Measurements from ENCODE around the gene TBRG1. TPM values are rescaled to one million over a fixed set of nuclear protein-coding genes. Genes with fewer than 3 reads are reported as not detected.

The TBRG1 gene, protein sequence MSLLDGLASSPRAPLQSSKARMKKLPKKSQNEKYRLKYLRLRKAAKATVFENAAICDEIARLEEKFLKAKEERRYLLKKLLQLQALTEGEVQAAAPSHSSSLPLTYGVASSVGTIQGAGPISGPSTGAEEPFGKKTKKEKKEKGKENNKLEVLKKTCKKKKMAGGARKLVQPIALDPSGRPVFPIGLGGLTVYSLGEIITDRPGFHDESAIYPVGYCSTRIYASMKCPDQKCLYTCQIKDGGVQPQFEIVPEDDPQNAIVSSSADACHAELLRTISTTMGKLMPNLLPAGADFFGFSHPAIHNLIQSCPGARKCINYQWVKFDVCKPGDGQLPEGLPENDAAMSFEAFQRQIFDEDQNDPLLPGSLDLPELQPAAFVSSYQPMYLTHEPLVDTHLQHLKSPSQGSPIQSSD
- total RNA-seq: 10 to 100 TPM; 39.6 to 47.4 TPM

DNA sequence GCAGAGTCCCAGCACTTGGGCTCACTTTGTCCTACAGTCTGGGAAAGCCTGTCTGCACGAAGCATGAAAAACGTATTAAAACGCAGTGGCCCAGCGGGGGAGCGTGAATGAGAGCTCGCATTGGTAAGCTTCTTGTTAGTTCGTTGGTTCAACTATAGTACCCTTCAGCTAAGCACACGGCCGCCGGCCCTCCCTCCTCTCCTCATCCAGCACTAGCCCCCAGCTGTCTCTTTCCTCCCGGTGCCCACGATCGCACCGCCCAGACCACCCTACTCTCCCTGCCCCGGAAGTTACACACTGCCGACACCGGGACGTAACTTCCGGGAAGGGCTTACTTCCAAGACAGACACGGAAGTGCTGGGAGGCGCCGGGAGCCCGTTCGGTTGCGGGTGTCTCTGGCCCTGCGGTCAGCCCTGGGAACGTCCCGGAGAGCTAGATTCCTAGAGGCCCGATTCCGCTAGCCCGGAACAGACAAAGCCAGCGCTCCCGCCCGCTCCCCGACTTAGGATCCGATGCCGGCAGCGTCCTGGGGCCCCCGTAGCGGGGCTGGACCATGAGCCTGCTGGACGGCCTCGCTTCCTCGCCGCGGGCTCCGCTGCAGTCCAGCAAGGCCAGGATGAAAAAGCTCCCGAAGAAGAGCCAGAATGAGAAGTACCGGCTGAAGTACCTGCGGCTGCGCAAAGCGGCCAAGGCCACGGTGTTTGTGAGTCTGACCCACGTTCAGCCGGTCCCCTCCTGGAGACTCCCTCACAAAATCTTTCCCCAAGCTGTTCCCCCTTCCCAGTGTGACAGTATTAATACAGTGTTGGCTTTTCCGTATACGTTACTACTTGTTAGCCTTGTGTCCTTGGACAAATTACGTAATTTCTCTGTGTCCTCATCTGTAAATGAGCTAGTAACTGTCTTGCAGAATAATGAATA, at the start of gene TBRG1:
Gene TBRG1, plus strand, starts transcription at position 334 of the 921 bp plus-strand sequence. Its CDS starts 220 bp downstream, at position 554.
- Mint-ChIP-seq H3K27ac (peak within 1 kb of the TSS; percentile 91), H3K9me3 (no peaks in the 10 kb centered on the region)
- POLR2A ChIA-PET: interaction anchor here (0.5 kb wide), 1 partner anchor 34 kb away, joined by 3 read pairs; no protein-coding TSS in a partner anchor

DNA sequence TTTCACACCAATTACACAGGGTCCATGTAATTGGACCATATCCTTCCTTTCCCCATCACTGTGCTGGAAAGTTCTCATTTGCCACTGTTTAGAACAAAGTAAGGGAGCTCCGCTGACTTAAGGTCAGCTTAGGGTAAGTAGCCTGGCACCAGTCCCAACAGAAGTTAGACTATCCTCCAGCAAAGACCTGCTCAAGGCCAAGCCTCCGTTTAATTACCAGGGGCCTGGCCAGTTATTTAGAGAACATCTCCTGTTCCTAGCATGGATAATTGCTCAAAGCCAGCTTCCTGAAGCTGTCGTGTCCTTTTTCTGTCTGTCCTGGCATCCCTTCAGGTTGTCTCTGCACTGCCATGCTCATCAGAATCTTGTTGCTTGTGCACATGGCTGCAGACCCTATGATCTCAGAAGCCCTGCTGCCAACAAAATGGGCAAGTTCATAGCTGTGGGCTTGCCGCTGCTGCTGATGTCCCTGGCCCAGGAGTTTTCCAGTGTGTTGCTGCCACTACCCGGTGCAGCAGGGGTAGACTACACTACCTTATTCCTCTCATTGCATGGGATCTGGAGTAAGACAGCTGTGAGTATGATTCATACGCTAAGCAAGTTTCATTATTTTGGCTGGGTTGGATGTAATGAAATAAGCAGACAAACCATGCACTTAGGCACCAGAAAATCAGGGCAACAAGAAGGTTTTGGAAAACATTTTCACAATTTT, 44.8 kb upstream of the TBRG1 start:
- peaks cover 13% of the 10 kb centered on the region for H3K27me3 Mint-ChIP-seq
- POLR2A ChIA-PET: no interaction called here
- H3K4me3 Mint-ChIP-seq: no peak overlapping the region
- no peaks in the 10 kb centered on the region for H3K4me1 Mint-ChIP-seq
- no peak overlapping the region for H3K27ac Mint-ChIP-seq
- no peaks in the 10 kb centered on the region for H3K9me3 Mint-ChIP-seq
- no peaks in the 10 kb centered on the region for H3K36me3 Mint-ChIP-seq (ENCODE audit: low read depth)
- no peak for DNase-seq
- CTCF ChIA-PET: no interaction called here

More for the DNA sequence above, at the start of gene TBRG1:
- H3K4me1 Mint-ChIP-seq: peaks cover 29% of the 10 kb centered on the region
- CTCF ChIA-PET: interaction anchor here (0.9 to 1.9 kb wide), 6 partner anchors 13 to 253 kb away, joined by 3 to 6 read pairs (median 4); partner anchors contain the start of genes SIAE and SPA17
- H3K27me3 Mint-ChIP-seq: peaks cover 18% of the 10 kb centered on the region
- H3K36me3 Mint-ChIP-seq (ENCODE audit: low read depth): peaks cover 24% of the 10 kb centered on the region
- H3K4me3 Mint-ChIP-seq: peak within 1 kb of the TSS; percentile 83
- peak; percentile 88 for DNase-seq

DNA sequence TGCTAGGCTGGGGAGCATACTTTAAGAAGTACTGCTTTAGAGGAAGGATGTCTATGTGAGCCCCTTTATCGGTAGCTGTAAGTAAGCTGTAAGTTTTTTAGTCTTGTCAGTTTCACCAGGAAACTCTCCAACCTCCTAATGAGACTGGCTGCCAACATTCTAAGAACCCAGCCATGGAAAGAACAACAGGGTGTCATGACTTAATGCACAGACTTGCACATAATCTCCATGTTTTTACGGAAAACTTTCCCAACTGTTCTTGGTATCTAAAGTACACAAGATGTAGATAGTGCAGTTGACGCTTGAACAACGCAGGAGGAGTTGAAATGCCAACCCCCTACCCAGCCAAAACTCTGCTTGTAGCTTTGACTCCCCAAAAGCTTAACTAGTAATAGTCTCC, 43.9 kb upstream of the TBRG1 start:
- no peaks in the 10 kb centered on the region for H3K36me3 Mint-ChIP-seq (ENCODE audit: low read depth)
- ChIA-PET POLR2A (no interaction called here), CTCF (no interaction called here)
- no peaks in the 10 kb centered on the region for H3K4me1 Mint-ChIP-seq
- no peaks in the 10 kb centered on the region for H3K9me3 Mint-ChIP-seq
- H3K27me3 Mint-ChIP-seq: peaks cover 10% of the 10 kb centered on the region
- no peak overlapping the region for H3K27ac Mint-ChIP-seq
- H3K4me3 Mint-ChIP-seq: no peak overlapping the region
- DNase-seq: no peak

DNA sequence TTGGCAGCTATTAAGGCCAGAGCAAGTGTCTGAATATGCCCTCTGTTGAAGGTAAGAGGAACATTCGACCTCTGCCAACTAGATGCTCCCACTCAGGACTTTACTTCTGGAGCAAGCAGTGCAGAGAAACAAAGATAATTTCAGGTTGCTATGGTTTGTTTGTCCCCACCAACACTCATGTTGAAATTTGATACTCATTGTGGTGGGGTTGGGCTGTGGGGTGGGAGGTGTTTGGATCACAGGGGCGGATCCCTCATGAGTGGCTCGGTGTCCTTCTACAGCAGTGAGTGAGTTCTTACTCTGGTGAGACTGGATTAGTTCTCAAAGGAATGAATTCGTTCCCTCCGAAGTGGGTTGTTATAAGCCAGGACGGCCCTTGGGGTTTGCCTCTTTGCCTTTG, 40.8 kb upstream of the TBRG1 start:
- DNase-seq: no peak
- no peaks in the 10 kb centered on the region for H3K4me1 Mint-ChIP-seq
- ChIA-PET CTCF (no interaction called here), POLR2A (no interaction called here)
- no peaks in the 10 kb centered on the region for H3K9me3 Mint-ChIP-seq
- H3K27ac Mint-ChIP-seq: no peak overlapping the region
- H3K4me3 Mint-ChIP-seq: no peak overlapping the region
- no peaks in the 10 kb centered on the region for H3K36me3 Mint-ChIP-seq (ENCODE audit: low read depth)
- peaks cover 4% of the 10 kb centered on the region for H3K27me3 Mint-ChIP-seq

DNA sequence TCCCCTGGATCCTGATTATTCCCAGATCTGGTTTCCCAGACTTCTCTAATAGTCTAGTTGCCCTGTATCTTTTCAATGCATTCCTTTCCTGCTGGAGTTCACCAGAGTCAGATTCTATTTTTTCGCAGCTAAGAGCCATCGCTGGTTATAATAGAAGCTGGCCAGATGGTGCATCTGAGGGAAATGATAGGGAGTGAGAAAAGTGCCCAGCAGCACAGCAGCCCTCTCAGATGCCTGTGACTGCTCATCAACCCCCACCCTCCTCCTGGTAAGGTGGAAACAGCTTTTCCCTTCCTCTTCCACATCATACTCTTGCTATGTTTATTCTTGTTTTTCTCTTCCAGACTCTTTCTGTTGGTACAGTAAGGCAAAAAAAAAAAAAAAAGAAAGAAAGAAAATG, 40.1 kb upstream of the TBRG1 start:
- CTCF ChIA-PET: interaction anchor here (1.5 kb wide), 1 partner anchor 20 kb away, joined by 4 read pairs; no protein-coding TSS in a partner anchor
- Mint-ChIP-seq H3K9me3 (no peaks in the 10 kb centered on the region), H3K27me3 (peaks cover 9% of the 10 kb centered on the region), H3K36me3 (ENCODE audit: low read depth) (no peaks in the 10 kb centered on the region), H3K27ac (no peak overlapping the region), H3K4me1 (no peaks in the 10 kb centered on the region), H3K4me3 (no peak overlapping the region)
- no peak for DNase-seq
- POLR2A ChIA-PET: no interaction called here

DNA sequence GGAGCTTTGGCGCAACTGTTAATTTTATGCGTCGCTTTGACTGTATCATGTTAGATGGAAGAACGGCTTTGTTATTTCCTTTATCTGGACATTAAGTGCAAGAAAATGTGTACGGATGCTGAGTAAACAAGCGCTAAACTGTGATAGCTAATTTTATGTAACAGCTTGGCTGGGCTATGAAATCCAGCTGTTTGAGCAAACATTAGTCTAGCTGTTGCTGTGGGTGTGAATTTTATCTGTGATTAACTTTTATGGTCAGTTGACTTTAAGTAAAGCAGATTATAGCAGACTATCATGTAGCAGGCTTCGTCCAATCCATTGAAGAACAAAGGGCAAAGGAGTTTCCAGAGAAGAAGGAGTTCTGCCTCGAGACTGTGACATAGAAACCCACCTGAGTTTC, 38.9 kb upstream of the TBRG1 start:
- H3K27me3 Mint-ChIP-seq: peaks cover 13% of the 10 kb centered on the region
- no peaks in the 10 kb centered on the region for H3K36me3 Mint-ChIP-seq (ENCODE audit: low read depth)
- ChIA-PET POLR2A (no interaction called here), CTCF (interaction anchor here (1.5 kb wide), 1 partner anchor 18 kb away, joined by 4 read pairs; no protein-coding TSS in a partner anchor)
- H3K4me3 Mint-ChIP-seq: no peak overlapping the region
- H3K27ac Mint-ChIP-seq: no peak overlapping the region
- no peaks in the 10 kb centered on the region for H3K9me3 Mint-ChIP-seq
- DNase-seq: no peak
- H3K4me1 Mint-ChIP-seq: no peaks in the 10 kb centered on the region

GRCh38 chr11:124584681-124585372, 37.8 kb upstream of the TBRG1 start:
- no peak for DNase-seq
- H3K4me1 Mint-ChIP-seq: no peaks in the 10 kb centered on the region
- POLR2A ChIA-PET: no interaction called here
- H3K9me3 Mint-ChIP-seq: no peaks in the 10 kb centered on the region
- no peak overlapping the region for H3K4me3 Mint-ChIP-seq
- no peak overlapping the region for H3K27ac Mint-ChIP-seq
- H3K36me3 Mint-ChIP-seq (ENCODE audit: low read depth): no peaks in the 10 kb centered on the region
- CTCF ChIA-PET: interaction anchor here (1.0 kb wide), 1 partner anchor 183 kb away, joined by 4 read pairs; no protein-coding TSS in a partner anchor
- H3K27me3 Mint-ChIP-seq: peaks cover 15% of the 10 kb centered on the region

- Mint-ChIP-seq H3K4me3 (no peak overlapping the region), H3K36me3 (ENCODE audit: low read depth) (no peaks in the 10 kb centered on the region), H3K9me3 (no peaks in the 10 kb centered on the region), H3K4me1 (no peaks in the 10 kb centered on the region), H3K27me3 (peaks cover 18% of the 10 kb centered on the region), H3K27ac (no peak overlapping the region)
- peak; percentile 56 for DNase-seq
- POLR2A ChIA-PET: no interaction called here
- CTCF ChIA-PET: interaction anchor here (0.9 kb wide), 1 partner anchor 185 kb away, joined by 4 read pairs; no protein-coding TSS in a partner anchor
Observed at GRCh38 chr11:124586238-124586860, 36.3 kb upstream of the TBRG1 start.

GRCh38 chr11:124591430-124591829, 31.2 kb upstream of the TBRG1 start:
- POLR2A ChIA-PET: no interaction called here
- no peak overlapping the region for H3K4me3 Mint-ChIP-seq
- no peak overlapping the region for H3K27ac Mint-ChIP-seq
- DNase-seq: no peak
- CTCF ChIA-PET: no interaction called here
- H3K9me3 Mint-ChIP-seq: no peaks in the 10 kb centered on the region
- H3K36me3 Mint-ChIP-seq (ENCODE audit: low read depth): no peaks in the 10 kb centered on the region
- H3K4me1 Mint-ChIP-seq: no peaks in the 10 kb centered on the region
- peaks cover 25% of the 10 kb centered on the region for H3K27me3 Mint-ChIP-seq

GRCh38 chr11:124592627-124593026, 30.0 kb upstream of the TBRG1 start:
- Mint-ChIP-seq H3K36me3 (ENCODE audit: low read depth) (no peaks in the 10 kb centered on the region), H3K27me3 (peaks cover 28% of the 10 kb centered on the region), H3K9me3 (no peaks in the 10 kb centered on the region), H3K4me1 (no peaks in the 10 kb centered on the region), H3K27ac (no peak overlapping the region), H3K4me3 (no peak overlapping the region)
- CTCF ChIA-PET: no interaction called here
- no peak for DNase-seq
- POLR2A ChIA-PET: no interaction called here

GRCh38 chr11:124595302-124595701, 27.4 kb upstream of the TBRG1 start:
- Mint-ChIP-seq H3K27me3 (peaks cover 22% of the 10 kb centered on the region), H3K27ac (no peak overlapping the region), H3K4me1 (no peaks in the 10 kb centered on the region), H3K9me3 (no peaks in the 10 kb centered on the region), H3K36me3 (ENCODE audit: low read depth) (no peaks in the 10 kb centered on the region), H3K4me3 (no peak overlapping the region)
- DNase-seq: no peak
- ChIA-PET POLR2A (no interaction called here), CTCF (no interaction called here)

DNA sequence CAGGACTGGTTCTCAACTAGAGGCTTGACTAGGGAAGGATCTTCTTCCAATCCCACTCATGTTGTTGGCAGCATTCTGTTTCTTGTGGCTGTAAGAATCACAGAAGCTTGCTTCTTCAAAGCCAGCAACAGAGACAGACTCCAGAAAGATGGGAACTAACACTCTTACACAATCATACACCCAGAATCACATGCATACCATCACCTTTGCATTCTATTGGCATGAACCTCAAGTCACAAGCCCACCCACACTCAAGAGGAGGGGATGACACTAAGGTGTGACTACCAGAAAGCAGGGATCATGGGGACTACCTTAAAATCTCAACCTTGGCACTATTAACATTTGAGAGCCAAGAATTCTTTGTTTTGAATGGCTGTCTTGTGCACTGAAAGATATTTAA, 25.0 kb upstream of the TBRG1 start:
- Mint-ChIP-seq H3K27me3 (peaks cover 30% of the 10 kb centered on the region), H3K4me3 (no peak overlapping the region), H3K4me1 (no peaks in the 10 kb centered on the region), H3K9me3 (no peaks in the 10 kb centered on the region), H3K36me3 (ENCODE audit: low read depth) (no peaks in the 10 kb centered on the region), H3K27ac (no peak overlapping the region)
- ChIA-PET POLR2A (no interaction called here), CTCF (no interaction called here)
- DNase-seq: no peak
